Pericardium fibroblast (primary cell): ENCODE data around the gene ACTN4. TPM values are rescaled to one million over a fixed set of nuclear protein-coding genes. Genes with fewer than 3 reads are reported as not detected.

Source experiments
- total RNA-seq: library from RNA; depleted of rRNA; stranded (reverse); fragments of >200 nt; gene quantifications from 2 replicates; pipeline ENCODE4 v1.2.3, GENCODE V29; 2015

Gene ACTN4
- total RNA-seq, result 129 and 263 TPM in 2 replicates

GRCh38 chr19:38647368-38647965 lies at the start of gene ACTN4:
Gene ACTN4 (plus strand): TSS chr19:38647649. CDS start chr19:38647746, 97 bp downstream.

GRCh38 chr19:38617764-38618589 lies 29.5 kb upstream of the ACTN4 start, which contains the start of gene MAP4K1:
Gene MAP4K1 (minus strand): TSS chr19:38617953. CDS start chr19:38617895, 58 bp downstream.

GRCh38 chr19:38618590-38619360 lies 28.7 kb upstream of the ACTN4 start, which contains the start of gene EIF3K:
Gene EIF3K (plus strand): TSS chr19:38619188. CDS start chr19:38619269, 81 bp downstream.

GRCh38 chr19:38744298-38744681 lies 96.8 kb downstream of the ACTN4 start, which contains the start of gene CAPN12:
Gene CAPN12 (minus strand): TSS chr19:38744474. CDS start chr19:38744165, 309 bp downstream.

GRCh38 chr19:38773469-38774177 lies 126.2 kb downstream of the ACTN4 start, which contains the start of gene LGALS7:
Gene LGALS7 (minus strand): TSS chr19:38773517. CDS start chr19:38773492, 25 bp downstream.

Other genes with a start within 250 kb of the ACTN4 start
- gene FAM98C, start 244.6 kb upstream of the ACTN4 start, total RNA-seq, result 18.3 and 23.6 TPM in 2 replicates
- 0.12 TPM in 1 of 2 replicates, not detected in the other for gene RASGRP4, start 221.4 kb upstream of the ACTN4 start, total RNA-seq
- gene RYR1, start 214.0 kb upstream of the ACTN4 start, total RNA-seq, result under 0.01 and 2.0 TPM in 2 replicates
- 0.70 TPM in 1 of 2 replicates, not detected in the other for gene MAP4K1, start 29.7 kb upstream of the ACTN4 start, total RNA-seq
- gene EIF3K, start 28.5 kb upstream of the ACTN4 start, total RNA-seq, result 371 and 497 TPM in 2 replicates
- gene CAPN12, start 96.8 kb downstream of the ACTN4 start, total RNA-seq, result 0.12 TPM in 1 of 2 replicates, not detected in the other
- gene LGALS7, start 125.9 kb downstream of the ACTN4 start, total RNA-seq, result not detected in 2 replicates
- gene LGALS7B, start 141.6 kb downstream of the ACTN4 start, total RNA-seq, result not detected in 2 replicates
- 0.09 TPM in 1 of 2 replicates, not detected in the other for gene LGALS4, start 165.3 kb downstream of the ACTN4 start, total RNA-seq
- 56.6 and 64.7 TPM in 2 replicates for gene ECH1, start 184.1 kb downstream of the ACTN4 start, total RNA-seq
- gene HNRNPL, start 202.3 kb downstream of the ACTN4 start, total RNA-seq, result 144 and 168 TPM in 2 replicates
- gene RINL, start 230.6 kb downstream of the ACTN4 start, total RNA-seq, result 1.5 and 1.7 TPM in 2 replicates